ENCODE measurements around the gene SEPTIN7.
"Not testable (repeated sequence)": the region's sequence is repeated elsewhere in the genome, so short reads cannot be mapped to it uniquely, and the experiment has no call there.

The SEPTIN7 gene

GRCh38 chr7:35800718-35801391 is at the start of gene SEPTIN7:
Gene SEPTIN7 (plus strand): TSS chr7:35801057. CDS start chr7:35801210, 153 bp downstream.
- peak; percentile 99 for DNase-seq (ENCODE audit: low read depth)

- DNase-seq (ENCODE audit: low read depth) = no peak
These were observed 48.1 kb upstream of the SEPTIN7 start for GRCh38 chr7:35752742-35753141.

GRCh38 chr7:35753761-35754603 is 46.9 kb upstream of the SEPTIN7 start:
- peak; percentile 16 for DNase-seq (ENCODE audit: low read depth)

- DNase-seq (ENCODE audit: low read depth) = peak; percentile 1
These were observed 46.1 kb upstream of the SEPTIN7 start for GRCh38 chr7:35754741-35755140.

- DNase-seq (ENCODE audit: low read depth) = no peak
These were observed 45.1 kb upstream of the SEPTIN7 start for GRCh38 chr7:35755711-35756110.

GRCh38 chr7:35756453-35756852 is 44.4 kb upstream of the SEPTIN7 start:
- not testable (repeated sequence) for DNase-seq (ENCODE audit: low read depth)

- DNase-seq (ENCODE audit: low read depth) = no peak
These were observed 43.3 kb upstream of the SEPTIN7 start for GRCh38 chr7:35757574-35757973.

- peak; percentile 12 for DNase-seq (ENCODE audit: low read depth)
These were observed 42.4 kb upstream of the SEPTIN7 start for GRCh38 chr7:35758421-35758820.

- DNase-seq (ENCODE audit: low read depth) = peak; percentile 32
These were observed 40.6 kb upstream of the SEPTIN7 start for GRCh38 chr7:35760143-35760745.

- peak; percentile 83 for DNase-seq (ENCODE audit: low read depth)
These were observed 38.8 kb upstream of the SEPTIN7 start for GRCh38 chr7:35761871-35762677.

- DNase-seq (ENCODE audit: low read depth) = no peak
These were observed 38.1 kb upstream of the SEPTIN7 start for GRCh38 chr7:35762781-35763180.

- no peak for DNase-seq (ENCODE audit: low read depth)
These were observed 32.5 kb upstream of the SEPTIN7 start for GRCh38 chr7:35768346-35768745.

GRCh38 chr7:35771776-35772175 is 29.1 kb upstream of the SEPTIN7 start:
- no peak for DNase-seq (ENCODE audit: low read depth)

GRCh38 chr7:35773994-35774393 is 26.9 kb upstream of the SEPTIN7 start:
- no peak for DNase-seq (ENCODE audit: low read depth)

- DNase-seq (ENCODE audit: low read depth) = no peak
These were observed 24.2 kb upstream of the SEPTIN7 start for GRCh38 chr7:35776686-35777085.

GRCh38 chr7:35777121-35777520 is 23.7 kb upstream of the SEPTIN7 start:
- no peak for DNase-seq (ENCODE audit: low read depth)

GRCh38 chr7:35780070-35780469 is 20.8 kb upstream of the SEPTIN7 start:
- DNase-seq (ENCODE audit: low read depth) = no peak

GRCh38 chr7:35781200-35781701 is 19.6 kb upstream of the SEPTIN7 start:
- DNase-seq (ENCODE audit: low read depth) = peak; percentile 11

- no peak for DNase-seq (ENCODE audit: low read depth)
These were observed 18.9 kb upstream of the SEPTIN7 start for GRCh38 chr7:35781767-35782515.

- DNase-seq (ENCODE audit: low read depth) = no peak
These were observed 16.5 kb upstream of the SEPTIN7 start for GRCh38 chr7:35784332-35784731.

- no peak for DNase-seq (ENCODE audit: low read depth)
These were observed 15.6 kb upstream of the SEPTIN7 start for GRCh38 chr7:35785250-35785649.
